ENCODE measurements around the gene KDM5B.
"Not testable (repeated sequence)": the region's sequence is repeated elsewhere in the genome, so short reads cannot be mapped to it uniquely, and the experiment has no call there.

Gene KDM5B

DNA sequence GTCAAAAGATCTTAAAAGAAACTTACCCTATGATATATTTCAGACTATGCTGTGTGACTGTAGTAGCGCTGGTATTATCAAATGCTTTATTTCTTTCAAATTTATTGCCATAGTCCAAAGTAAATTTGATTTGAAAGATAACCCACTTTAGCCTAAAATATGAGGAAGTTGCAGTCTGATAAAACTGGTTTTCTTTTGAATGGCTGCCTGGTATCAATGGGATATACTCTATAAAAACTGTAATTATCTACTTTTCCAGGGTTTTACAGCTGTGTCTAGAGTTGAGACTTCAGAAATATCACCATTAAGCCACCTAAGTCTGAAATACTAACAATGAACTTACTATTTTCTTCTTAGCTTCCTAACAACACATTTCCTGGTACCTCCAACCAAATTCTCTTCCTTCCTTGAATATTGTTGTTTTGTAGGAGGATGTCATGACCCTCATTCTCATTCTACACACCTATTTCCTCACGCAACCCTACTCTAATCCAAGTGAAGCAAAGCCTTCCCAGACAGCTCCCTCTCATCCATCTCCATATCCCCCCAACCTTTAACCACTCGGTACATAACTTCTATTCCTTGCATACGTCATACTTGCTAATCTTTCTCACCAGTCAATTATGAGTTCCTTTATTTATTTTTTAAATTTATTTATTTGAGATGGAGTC, 17.0 kb downstream of the KDM5B start:
- no peak for DNase-seq (ENCODE audit: low read depth in 2 of 2)

DNA sequence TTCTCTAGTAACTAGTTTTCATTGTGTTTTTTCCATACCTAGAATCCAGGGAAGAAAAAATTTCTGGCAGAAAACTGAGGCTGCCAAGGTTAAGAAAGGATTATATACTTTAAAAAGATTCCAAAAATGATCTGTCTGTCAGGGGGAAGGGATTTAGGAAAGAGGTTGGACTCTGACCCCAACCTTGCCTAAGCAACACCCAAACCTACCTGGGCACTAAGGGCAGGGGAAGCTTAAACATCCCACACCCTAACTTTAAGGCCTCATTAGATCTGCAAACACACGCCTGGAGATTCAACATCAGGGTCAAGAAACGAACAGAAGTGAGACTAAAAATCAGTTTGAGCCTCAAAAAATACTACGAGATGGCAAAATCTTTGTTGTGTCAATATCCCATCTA, 19.4 kb downstream of the KDM5B start:
- no peak for DNase-seq (ENCODE audit: low read depth in 2 of 2)

DNA sequence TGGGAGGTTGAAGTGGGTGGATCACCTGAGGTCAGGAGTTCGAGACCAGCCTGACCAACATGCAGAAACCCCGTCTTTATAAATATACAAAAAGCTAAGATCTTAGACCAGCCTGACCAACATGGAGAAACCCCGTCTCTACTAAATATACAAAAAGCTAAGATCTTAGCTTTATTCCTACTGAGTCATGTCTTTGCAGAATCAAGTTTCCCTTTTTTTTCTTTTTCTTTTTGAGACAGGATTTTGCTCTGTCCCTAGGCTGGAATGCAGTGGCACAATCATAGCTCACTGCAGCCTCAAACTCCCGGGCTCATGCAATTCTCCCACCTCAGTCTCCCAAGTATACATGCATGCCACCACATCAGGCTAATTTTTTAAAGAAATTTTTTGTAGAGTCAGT, 21.4 kb downstream of the KDM5B start:
- DNase-seq (ENCODE audit: low read depth in 2 of 2): no peak

DNA sequence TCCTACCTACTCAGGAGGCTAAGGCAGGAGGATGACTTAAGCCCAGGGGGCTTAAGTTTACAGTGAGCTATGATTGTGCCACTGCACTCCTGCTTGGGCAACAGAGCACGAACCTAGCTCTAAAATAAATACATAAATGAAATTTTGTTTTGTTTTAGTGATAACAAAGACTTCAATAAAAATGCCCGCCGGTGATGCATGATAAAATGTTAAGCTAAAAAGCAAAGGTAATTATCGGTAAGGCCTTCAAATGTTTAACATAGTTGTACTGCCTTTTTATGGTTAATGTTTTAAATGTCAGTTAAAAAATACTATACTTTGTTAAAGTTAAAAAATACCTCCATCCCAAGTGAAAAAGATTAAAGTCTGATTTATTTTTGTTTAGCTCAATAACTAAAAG, 27.0 kb downstream of the KDM5B start:
- DNase-seq (ENCODE audit: low read depth in 2 of 2): no peak

DNA sequence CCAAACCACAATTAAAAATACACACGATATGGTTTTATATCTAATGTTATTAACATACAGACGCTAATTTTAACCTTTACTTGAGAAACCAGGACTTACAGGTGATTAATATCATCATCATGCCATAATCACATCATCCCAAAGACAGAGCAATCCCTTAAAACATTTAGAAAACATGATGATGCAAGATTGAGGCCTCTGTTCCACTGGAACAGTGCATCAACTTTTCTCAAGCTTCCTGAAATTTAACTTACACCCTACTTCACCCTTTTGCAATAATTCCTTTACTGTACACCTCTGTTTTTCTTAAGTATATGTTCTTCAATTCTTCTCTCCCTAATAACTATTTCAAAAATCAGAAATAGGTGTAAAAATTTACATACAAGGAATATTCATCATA, 38.1 kb downstream of the KDM5B start:
- DNase-seq (ENCODE audit: low read depth in 2 of 2): no peak

DNA sequence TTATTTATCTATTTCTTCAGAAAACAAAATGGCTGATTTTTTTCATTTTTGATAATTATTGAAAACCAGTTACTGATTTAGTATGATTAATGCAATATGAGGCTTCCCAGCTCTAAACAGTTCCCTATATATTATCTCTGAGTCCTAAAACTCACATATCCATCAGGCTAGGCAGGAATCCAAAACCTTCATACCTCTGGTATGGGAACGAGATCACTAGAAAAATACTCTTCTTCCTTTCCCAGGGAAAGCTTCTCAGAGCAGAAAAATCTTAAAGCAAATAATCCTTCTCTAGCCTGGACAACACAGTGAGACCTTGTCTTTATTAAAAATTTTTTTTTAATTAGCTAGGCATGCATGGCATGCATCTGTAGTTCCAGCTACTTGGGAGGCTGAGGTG, 42.5 kb downstream of the KDM5B start:
- no peak for DNase-seq (ENCODE audit: low read depth in 2 of 2)

DNA sequence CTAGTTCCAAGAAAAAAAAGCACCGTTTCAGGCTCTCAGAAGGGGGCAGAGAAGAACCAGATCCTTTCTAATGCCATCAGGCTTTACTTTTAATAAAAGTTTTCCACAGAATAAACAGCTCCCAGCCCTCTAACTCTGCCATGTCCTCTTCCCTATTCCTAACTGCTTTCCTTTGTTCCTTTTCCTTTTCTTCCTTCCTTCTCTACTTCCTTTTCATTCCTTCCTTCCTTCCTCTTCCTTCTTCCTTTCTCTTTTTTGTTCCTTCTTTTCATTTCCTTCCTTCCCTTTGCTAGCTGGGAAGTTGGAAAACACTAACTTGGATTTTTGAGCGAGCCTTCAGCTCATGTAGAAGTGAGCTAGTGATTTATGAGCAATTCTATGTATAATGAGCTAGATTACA, 46.2 kb downstream of the KDM5B start:
- DNase-seq (ENCODE audit: low read depth in 2 of 2): no peak

DNA sequence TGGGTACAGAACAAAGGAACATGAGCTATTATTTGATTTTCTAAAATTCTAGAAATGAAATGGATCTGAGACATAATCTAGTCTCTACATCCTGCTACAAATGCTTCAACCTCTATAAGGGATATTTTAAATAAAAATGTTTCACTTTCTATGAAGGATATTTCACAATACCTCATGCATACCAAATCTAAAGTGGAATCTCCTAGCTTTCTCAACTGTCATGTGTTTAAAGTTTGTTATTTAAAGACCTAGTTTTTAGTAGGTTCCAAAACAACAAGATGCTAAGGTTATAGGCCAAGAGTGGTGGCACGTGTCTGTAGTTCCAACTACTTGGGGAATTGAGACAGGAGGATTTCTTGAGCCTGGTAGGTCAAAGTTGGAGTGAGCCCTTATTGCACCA, 47.6 kb downstream of the KDM5B start:
- DNase-seq (ENCODE audit: low read depth in 2 of 2): no peak

DNA sequence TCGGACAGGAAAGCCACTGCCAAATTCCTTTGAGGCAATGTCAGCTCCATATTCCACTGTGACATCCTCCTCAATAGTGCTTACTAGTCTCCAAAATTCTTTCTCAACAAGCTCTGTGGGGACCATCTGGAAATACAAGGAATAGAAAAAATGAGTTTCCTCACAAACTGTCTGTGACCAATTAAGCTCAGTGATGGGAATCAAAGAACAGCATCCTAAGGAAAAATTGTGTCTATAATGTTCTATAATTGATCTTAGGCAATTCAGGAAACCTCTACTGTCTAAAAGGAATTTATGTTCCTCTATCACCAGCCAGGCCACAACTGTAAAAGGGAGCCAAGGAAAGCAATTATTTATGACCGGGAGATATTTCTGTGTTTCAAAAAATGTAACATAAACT, 51.8 kb downstream of the KDM5B start:
- DNase-seq (ENCODE audit: low read depth in 2 of 2): no peak

DNA sequence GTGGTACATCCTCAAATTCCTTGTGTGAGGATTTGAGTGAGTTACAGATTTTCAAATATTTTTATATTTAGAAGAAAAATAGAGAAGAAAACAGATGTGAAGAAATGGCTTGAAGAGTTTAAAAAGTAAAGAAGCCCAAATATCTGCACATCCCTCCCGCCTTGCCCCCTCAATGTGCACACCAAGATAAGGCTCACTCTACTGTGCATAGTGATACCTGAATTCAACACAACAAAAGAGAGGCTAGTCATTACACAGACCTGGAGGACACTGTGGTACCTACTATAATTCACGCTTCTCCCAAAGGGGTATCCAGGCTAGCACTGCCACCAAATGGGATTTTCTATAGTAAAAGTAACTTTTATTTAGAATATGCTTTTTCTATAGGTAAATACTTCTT, 53.9 kb downstream of the KDM5B start:
- DNase-seq (ENCODE audit: low read depth in 2 of 2): no peak

DNA sequence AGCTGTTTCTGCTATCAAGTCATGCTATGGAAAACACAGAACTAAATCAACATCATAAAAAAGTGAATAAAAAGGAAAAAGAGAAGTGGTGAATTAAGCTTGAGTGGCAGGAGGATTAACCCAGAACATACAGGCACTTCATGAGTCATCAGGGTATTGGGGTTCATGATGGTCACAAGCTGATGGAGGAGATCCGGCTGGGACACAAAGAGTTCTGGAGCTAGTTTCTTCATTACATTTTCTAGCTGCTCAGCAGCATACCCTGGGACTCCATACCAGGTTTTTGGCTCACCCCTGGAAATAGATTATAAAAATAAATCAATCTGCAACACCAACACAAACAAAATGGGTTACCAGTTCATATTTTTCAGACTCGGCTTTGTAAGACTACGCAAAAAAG, 55.4 kb downstream of the KDM5B start:
- no peak for DNase-seq (ENCODE audit: low read depth in 2 of 2)

DNA sequence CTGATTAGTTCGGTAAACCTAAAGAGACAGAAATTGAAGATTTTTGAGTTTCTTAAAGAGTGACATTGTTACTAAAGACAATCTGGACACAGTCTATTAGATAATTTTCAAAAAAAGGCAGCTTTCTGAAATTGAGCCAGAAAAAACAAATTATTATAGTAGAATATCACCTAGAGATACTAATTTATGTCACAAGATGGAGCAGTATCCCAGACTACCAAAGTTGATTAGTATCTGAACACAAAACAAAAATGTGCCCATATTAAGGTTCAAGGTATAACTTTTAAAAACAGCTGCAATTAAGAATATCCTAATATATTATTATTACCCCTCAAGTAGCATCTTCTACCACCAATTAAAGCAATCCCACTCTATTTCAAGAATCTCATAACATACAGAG, 57.5 kb downstream of the KDM5B start:
- DNase-seq (ENCODE audit: low read depth in 2 of 2): no peak

DNA sequence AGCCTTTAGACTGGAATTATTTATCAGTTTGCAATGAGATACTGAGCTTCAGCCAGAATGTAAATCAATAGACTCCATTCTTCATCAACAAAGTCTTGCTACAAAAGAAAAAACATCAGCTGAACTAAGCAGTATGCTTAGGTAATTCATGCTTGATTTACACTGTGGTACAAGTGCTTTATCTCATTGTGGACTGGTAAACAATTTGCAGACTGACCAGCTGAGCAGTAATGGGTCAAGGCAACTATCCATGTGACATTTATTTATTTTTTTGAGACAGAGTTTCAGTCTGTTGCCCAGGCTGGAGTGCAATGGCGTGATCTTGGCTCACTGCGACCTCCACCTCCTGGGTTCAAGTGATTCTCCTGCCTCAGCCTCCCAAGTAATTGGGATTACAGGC, 58.2 kb downstream of the KDM5B start:
- DNase-seq (ENCODE audit: low read depth in 2 of 2): no peak

DNA sequence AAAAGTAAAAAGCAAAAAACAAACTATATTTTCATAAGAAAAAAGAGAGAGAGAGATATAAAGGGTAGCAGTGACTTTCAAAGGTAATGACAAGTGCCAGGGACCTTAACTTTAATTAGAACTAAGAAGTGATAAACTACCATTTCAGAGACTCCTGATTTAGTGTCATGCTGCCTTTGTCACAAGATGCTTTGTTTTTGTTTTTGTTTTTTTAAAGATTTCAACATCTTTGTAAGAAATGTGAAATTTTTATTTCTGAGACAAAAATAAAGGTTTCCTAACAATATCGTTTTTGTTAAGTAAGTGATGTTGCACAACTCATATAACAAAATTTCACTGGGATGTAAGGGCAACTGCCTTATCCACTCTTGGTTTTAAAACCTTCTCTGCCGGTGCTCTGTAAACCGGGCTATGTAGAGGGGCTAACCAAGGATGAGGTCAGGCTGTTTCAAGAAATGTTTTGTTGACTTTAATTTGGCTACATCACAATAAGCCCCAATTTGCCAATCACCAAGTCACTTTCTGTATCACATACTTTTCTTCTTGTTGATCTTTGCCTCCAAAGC, 62.8 kb downstream of the KDM5B start:
- DNase-seq (ENCODE audit: low read depth in 2 of 2): no peak

DNA sequence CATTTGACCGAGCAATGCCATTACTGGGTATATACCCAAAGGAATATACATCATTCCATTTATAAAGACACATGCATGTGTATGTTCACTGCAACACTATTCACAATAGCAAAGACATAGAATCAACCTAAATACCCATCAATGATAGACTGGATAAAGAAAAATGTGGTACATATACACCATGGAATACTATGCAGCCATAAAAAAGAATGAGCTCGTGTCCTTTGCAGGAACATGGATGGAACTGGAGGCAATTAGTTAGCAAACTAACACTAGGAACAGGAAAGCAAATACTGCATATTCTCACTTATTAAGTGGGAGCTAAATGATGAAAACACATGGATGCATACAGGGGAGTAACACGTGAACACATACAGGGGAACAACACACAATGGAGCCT, 63.5 kb downstream of the KDM5B start:
- not testable (repeated sequence) for DNase-seq (ENCODE audit: low read depth in 2 of 2)

DNA sequence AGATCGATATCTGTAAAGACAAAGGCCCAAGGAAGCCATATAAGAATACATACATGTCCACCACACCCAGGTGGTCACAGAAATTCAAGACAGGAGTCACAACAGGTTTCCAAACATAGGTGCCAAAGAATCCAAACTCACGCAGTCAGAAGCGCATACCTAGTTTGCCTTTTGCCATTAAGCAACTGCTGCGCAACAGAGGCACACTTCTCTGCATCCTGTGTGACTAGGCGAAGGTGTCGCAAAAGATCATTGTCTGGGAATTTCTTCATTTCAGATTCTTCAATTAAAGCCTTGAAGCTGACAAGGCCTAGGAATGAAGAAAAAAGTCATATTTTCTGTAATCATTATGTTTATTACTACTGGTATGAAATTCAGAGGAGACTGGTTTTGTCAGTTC, 65.7 kb downstream of the KDM5B start:
- no peak for DNase-seq (ENCODE audit: low read depth in 2 of 2)

DNA sequence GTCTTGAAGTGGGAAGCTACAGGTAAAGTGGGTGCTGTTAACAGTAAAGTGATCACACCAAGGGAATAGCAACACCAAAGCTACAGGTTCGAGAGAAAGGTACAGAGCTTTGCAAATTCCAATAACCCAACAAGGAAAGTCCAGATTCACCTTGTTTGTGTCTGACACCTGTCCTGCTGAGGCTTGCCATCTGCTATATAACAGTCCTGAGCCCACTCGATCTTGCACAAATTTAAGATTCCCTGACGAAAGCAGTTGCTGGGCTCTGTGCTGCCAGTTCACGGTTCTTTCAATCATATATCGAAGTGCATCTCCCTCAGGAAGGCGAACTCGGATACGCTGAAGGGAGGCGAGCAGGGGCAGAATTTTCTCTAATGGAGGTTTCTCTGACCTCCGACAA, 75.0 kb downstream of the KDM5B start:
- no peak for DNase-seq (ENCODE audit: low read depth in 2 of 2)

DNA sequence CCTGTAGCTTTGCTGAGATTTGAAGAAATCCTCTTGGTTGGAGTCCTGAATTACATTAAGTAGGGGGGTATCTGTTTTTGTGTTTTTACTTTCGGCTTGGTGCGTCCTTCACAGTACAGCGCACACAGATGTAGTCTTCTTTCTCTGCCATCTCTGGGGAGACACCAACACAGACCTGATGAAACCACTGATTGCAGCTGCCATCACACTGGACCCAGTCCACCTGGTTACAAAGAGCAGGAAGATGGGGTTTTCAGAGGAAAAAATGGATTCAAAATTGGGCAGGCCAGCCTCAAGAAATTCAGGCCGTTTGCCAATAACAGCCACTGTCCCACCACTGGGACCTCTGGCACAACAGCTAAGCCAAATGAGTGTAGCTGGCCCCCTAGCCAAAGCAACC, 79.3 kb downstream of the KDM5B start:
- DNase-seq (ENCODE audit: low read depth in 2 of 2): no peak

DNA sequence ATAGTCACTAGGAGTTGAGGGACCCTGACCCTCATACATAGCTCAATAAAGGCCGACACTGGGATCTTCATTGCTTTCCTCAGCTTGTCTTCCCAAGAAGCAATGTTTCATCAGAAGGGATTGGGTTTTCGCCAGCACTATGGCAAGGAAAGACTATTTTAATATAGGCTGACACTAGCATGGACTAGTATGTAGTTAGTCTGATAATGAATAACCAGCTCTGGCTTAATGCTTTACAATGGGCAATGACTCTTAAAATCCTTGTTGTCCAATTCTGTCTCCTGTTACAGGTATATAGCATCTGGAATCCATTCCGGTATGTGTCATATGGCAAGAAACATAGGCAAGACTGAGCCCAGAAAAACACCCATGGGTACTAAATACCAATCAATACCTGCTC, 82.7 kb downstream of the KDM5B start:
- DNase-seq (ENCODE audit: low read depth in 2 of 2): no peak

DNA sequence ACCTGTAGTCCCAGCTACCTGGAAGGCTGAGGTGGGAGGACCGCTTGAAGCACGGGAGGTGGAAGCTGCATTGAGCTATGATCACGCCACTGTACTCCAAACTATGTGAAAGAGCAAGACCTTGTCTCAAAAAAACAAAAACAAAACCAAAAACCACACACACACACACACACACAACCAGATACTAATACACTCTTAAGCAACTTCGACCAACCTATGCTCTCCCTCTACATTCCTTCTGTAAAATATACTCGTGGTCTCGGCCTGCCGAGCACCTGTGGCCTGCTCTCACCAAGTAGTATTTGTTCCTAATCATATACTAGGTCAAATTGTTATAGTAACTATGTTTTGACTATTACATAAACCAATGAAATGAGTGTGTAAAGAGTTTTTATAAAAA, 84.5 kb downstream of the KDM5B start:
- no peak for DNase-seq (ENCODE audit: low read depth in 2 of 2)

DNA sequence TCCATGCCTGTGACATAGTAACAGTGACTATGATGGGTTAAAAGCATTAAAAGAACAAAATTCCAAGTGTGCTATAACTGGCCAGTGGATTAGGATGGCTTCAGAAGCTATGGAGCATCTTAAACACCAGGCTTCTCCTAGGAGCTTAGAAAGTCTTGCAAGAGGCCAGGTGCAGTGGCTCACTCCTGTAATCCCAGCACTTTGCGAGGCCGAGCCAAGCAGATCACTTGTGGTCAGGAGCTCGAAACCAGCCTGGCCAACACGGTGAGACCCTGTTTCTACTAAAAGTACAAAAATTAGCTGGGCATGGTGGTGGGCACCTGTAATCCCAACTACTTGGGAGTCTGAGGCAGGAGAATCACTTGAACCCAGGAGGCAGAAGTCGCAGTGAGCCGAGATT, 85.2 kb downstream of the KDM5B start:
- not testable (repeated sequence) for DNase-seq (ENCODE audit: low read depth in 2 of 2)

DNA sequence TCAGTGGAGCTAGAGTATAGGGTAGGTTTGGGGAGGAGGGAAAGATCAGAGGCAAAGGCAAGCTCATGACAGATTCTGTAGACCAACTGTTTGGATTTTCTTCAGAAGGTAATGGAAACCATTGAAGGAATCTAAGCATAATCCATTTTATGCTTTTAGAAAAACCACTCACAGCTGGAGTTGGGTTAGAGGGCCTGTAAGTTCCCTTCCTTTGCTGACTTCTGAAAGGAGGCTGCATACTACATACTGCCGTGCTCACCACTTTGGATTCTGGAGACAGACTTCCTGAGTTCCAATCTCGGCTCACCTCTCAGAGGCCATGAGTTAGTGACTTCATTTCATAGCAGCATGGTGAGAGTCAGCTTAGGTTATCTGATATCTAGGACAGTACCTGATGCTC, 91.6 kb downstream of the KDM5B start:
- no peak for DNase-seq (ENCODE audit: low read depth in 2 of 2)

DNA sequence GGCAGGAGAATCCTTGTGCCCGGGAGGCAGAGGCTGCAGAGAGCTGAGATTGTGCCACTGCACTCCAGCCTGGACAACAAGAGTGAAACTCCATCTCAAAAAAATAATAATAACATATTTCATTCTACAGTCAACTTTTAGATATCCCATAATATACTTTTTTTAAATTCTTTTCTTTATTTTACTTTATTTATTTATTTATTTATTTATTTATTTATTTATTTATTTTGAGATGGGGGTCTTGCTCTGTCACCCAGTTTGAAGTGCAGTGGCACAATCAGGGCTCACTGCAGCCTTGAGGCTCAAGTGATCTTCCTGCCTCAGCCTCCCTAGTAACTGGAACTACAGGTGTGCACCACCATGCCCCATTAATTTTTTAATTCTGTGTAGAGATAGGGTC, 94.0 kb downstream of the KDM5B start:
- DNase-seq (ENCODE audit: low read depth in 2 of 2): not testable (repeated sequence)

DNA sequence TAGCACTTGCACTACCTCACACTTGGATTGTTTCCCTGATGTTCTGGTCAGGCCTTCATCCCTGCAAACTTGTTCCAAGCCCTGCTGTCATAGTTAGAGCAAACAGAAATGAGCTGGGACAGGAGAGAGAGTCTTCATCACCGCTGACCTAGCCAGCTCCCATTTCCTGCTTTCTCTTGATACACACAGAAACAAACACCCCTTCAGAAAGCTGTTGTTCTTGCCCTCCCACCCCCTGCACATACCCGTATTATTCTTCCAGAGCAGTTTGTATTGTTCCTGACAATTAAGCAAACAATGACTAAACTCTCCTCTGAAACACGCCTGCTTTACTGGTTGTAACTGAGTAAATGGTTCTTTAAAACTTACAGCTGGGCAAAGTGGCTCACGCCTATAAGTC, 95.1 kb downstream of the KDM5B start:
- no peak for DNase-seq (ENCODE audit: low read depth in 2 of 2)
